Uterus (tissue), 4 donors: ENCODE results near the gene ARHGAP12. TPM values are rescaled to one million over a fixed set of nuclear protein-coding genes. Genes with fewer than 3 reads are reported as not detected.

ENCODE experiments used
- DNase-seq, 2 donors: peaks; one replicate each; pipeline ENCODE4 v3.0.0-alpha.2; 2019 to 2020
- H3K27ac ChIP-seq, 2 donors: fragments of 200-600 bp; sonication (generic); 1 replicate in 1 of 2; 2 replicates in 1 of 2; pipeline ENCODE4 v1.5.1; 2016 to 2018
- H3K27me3 ChIP-seq, 2 donors: fragments of 200-600 bp; sonication (generic); one replicate each; pipeline ENCODE4 v1.5.1; 2018 to 2019; ENCODE audit warnings: control low read depth in 1 of 2
- H3K36me3 ChIP-seq, 2 donors: fragments of 200-600 bp; sonication (generic); one replicate each; pipeline ENCODE4 v1.5.1; 2019; ENCODE audit warnings: control low read depth in 1 of 2
- H3K4me1 ChIP-seq, 2 donors: fragments of 200-600 bp; sonication (generic); one replicate each; pipeline ENCODE4 v1.5.1; 2018 to 2019; ENCODE audit warnings: control low read depth in 1 of 2
- H3K4me3 ChIP-seq, 2 donors: fragments of 200-600 bp; sonication (generic); 1 replicate in 1 of 2; 2 replicates in 1 of 2; pipeline ENCODE4 v1.5.1; 2018 to 2019; ENCODE audit warnings: mild to moderate bottlenecking in 1 of 2
- H3K9me3 ChIP-seq, 2 donors: fragments of 200-600 bp; sonication (generic); one replicate each; pipeline ENCODE4 v1.5.1; 2019; ENCODE audit warnings: control low read depth in 1 of 2
- POLR2A ChIP-seq, 2 donors: fragments of 450-650 bp; IDR thresholded peaks; one replicate each; pipeline ENCODE4 v1.6.1; 2016; ENCODE audit warnings: antibody characterized with exemption in 2 of 2, mild to moderate bottlenecking in 1 of 2, moderate library complexity in 1 of 2
- intact Hi-C: fragments of 100-400 bp; cut with DNase I; formaldehyde crosslinking; loops from one replicate; pipeline ENCODE4 v1.15.1; 2023; ENCODE audit warnings: low total_unique reads
- total RNA-seq, 4 donors: library from RNA; depleted of rRNA in 3 of 4; stranded (reverse); fragments of >200 nt in 3 of 4; gene quantifications; one replicate each; pipeline versions ENCODE4 v1.1.0 to v1.2.4, GENCODE V29; 2014 to 2023
- TF ChIP-seq, protein P1 (sequence below), 4 experiments: fragments of 200-600 bp in 2 of 4; fragments of 450-650 bp in 2 of 4; sonication (generic) in 2 of 4; IDR thresholded peaks; one replicate each; pipeline ENCODE4 v1.5.1; 2016 to 2019; ENCODE audit warnings: antibody characterized with exemption in 4 of 4, mild to moderate bottlenecking in 2 of 4, moderate library complexity in 1 of 4
- donor health status: DM: yes; HTN: yes; CAD: no.

The ARHGAP12 gene
- total RNA-seq, 4 donors from 2014 or later, result 37.7 to 82.5 (median 57.3) TPM

DNA sequence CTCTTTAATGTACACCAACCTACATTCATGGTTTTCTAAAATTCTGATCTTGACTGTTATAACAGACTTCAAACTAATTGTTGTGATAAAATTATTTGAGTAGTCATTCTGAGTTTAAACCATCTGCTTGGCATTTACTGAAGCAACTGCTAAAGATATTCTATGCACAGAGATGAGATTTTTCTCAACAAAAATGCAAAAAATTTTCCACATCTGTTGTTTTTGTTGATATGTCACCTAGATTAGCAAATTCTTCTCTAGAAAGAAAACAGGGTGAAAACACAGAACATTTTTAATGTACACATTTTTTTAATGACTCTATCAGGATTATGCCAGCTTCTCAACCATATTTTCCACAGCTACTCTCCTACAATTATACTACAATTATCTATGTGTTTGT is 42.7 kb downstream of the ARHGAP12 start:
- DNase-seq, result no peak
- Histone ChIP-seq H3K9me3 (no peaks in the 10 kb centered on the region), H3K4me1 (no peaks in the 10 kb centered on the region), H3K36me3 (no peaks in the 10 kb centered on the region), H3K27me3 (no peaks in the 10 kb centered on the region), H3K4me3 (no peak overlapping the region), H3K27ac (no peak overlapping the region)
- intact Hi-C loops, result no loop called here
- TF ChIP-seq, protein P1, sequence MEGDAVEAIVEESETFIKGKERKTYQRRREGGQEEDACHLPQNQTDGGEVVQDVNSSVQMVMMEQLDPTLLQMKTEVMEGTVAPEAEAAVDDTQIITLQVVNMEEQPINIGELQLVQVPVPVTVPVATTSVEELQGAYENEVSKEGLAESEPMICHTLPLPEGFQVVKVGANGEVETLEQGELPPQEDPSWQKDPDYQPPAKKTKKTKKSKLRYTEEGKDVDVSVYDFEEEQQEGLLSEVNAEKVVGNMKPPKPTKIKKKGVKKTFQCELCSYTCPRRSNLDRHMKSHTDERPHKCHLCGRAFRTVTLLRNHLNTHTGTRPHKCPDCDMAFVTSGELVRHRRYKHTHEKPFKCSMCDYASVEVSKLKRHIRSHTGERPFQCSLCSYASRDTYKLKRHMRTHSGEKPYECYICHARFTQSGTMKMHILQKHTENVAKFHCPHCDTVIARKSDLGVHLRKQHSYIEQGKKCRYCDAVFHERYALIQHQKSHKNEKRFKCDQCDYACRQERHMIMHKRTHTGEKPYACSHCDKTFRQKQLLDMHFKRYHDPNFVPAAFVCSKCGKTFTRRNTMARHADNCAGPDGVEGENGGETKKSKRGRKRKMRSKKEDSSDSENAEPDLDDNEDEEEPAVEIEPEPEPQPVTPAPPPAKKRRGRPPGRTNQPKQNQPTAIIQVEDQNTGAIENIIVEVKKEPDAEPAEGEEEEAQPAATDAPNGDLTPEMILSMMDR (IDR thresholded peaks at IDR 0.05), result no peak
- no peak for TF ChIP-seq POLR2A (IDR thresholded peaks at IDR 0.05)

DNA sequence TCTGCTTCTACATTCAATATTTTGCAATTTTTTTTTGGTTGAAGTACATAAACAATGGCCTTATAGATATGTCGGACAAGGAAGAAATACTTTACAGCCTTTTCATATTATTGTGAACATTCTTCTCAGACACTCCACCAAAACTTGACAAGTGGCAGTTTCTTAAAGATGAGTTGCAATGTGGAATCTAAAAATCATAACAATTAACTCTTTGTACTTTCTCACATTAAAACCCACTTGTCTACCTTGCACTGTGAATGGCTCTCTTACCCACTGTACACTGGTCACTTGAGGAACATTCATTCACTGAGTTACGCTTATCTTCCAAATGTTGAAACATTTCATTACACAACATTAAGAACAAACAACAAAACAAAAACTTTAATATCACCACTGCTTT is 44.2 kb downstream of the ARHGAP12 start:
- intact Hi-C loops, result no loop called here
- H3K4me1 ChIP-seq, result no peaks in the 10 kb centered on the region
- no peak overlapping the region for H3K4me3 ChIP-seq
- H3K27ac ChIP-seq, result no peak overlapping the region
- no peaks in the 10 kb centered on the region for H3K27me3 ChIP-seq
- H3K36me3 ChIP-seq, result no peaks in the 10 kb centered on the region
- DNase-seq, result no peak
- no peak for TF ChIP-seq POLR2A (IDR thresholded peaks at IDR 0.05)
- TF ChIP-seq, protein P1 (IDR thresholded peaks at IDR 0.05), result no peak
- no peaks in the 10 kb centered on the region for H3K9me3 ChIP-seq

DNA sequence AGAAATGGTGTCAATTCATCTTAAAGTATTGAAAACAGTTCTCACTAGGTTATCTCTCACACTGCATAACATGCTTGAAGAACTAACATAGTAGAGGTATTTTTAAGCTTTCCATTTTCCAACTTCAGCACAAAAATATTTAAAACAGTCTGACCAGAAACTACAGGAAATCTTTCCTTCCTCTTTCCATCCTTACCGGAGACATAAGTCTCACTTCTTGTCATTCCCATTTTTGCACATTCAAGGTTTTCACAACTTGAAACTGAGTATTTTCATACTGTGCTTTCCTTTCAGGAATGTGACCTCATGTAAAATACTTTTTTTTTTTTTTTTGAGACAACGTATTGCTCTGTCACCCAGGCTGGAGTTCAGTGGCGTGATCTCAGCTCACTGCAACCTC is 45.2 kb downstream of the ARHGAP12 start:
- Histone ChIP-seq H3K27ac (no peak overlapping the region), H3K4me1 (no peaks in the 10 kb centered on the region), H3K27me3 (no peaks in the 10 kb centered on the region), H3K4me3 (no peak overlapping the region), H3K36me3 (no peaks in the 10 kb centered on the region), H3K9me3 (no peaks in the 10 kb centered on the region)
- no peak for DNase-seq
- intact Hi-C loops, result no loop called here
- TF ChIP-seq POLR2A (IDR thresholded peaks at IDR 0.05), result no peak
- TF ChIP-seq, protein P1 (IDR thresholded peaks at IDR 0.05), result no peak

DNA sequence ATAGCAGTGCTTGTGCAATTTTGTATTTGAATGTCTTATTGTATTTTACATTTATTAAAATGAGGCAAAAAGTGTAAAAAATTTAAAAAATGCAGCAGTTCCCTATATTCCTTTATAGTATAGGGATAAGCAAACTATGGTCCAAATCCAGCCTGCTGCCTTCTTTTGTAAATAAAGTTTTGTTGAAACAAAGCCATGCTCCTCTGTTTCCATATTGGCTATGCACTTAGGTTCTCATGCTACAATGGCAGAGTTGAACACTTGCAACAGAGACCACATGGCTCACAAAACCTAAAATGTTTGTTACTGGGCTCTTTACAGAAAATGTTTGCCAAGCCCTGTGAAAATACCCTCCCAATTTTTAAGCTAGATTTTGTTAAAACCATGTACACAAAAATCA is 50.1 kb downstream of the ARHGAP12 start:
- TF ChIP-seq, protein P1 (IDR thresholded peaks at IDR 0.05), result no peak
- no peak for TF ChIP-seq POLR2A (IDR thresholded peaks at IDR 0.05)
- Histone ChIP-seq H3K27me3 (no peaks in the 10 kb centered on the region), H3K4me1 (no peaks in the 10 kb centered on the region), H3K9me3 (no peaks in the 10 kb centered on the region), H3K36me3 (no peaks in the 10 kb centered on the region), H3K27ac (no peak overlapping the region), H3K4me3 (no peak overlapping the region)
- DNase-seq, result no peak
- intact Hi-C loops, result no loop called here

DNA sequence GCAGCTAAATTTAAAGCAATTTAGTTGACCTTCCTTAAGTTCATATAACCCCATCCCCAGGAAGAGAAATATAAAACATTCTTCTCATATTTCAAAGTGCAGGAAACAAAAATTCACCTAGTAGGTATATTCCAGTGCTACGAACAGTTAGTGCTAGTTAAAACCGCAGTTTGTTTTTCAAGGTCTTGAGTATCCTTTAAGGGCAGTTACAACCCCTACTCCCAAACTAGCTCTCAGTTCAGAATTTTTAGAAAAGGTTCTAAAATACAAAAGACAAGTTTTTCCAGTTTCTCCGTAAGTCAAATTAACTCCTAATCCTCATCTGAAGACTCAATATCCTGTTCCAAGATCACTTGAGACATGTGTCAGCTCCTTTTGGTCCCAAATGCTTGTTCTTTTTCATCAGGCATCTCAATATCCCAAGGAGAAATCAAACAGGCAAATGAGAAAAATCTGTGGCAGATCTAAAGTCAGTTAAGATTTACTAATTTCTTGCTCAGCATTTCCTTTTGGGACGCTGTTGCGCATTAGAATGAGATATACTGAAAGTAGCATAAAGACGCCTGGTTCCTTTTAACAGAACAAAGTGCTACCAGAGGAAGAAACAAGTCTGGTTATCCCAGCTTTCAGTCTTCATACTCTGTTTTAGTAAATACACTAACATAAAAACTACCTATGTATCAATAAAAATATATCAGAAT is 51.8 kb downstream of the ARHGAP12 start:
- no peaks in the 10 kb centered on the region for H3K4me1 ChIP-seq
- H3K27ac ChIP-seq, result no peak overlapping the region
- intact Hi-C loops, result no loop called here
- H3K27me3 ChIP-seq, result no peaks in the 10 kb centered on the region
- no peaks in the 10 kb centered on the region for H3K36me3 ChIP-seq
- no peak for DNase-seq
- TF ChIP-seq POLR2A (IDR thresholded peaks at IDR 0.05), result no peak
- TF ChIP-seq, protein P1 (IDR thresholded peaks at IDR 0.05), result no peak
- no peaks in the 10 kb centered on the region for H3K9me3 ChIP-seq
- no peak overlapping the region for H3K4me3 ChIP-seq
